NCI-H69 (cell line): ENCODE measurements around the gene DUSP5.
"Not testable (repeated sequence)": the region's sequence is repeated elsewhere in the genome, so short reads cannot be mapped to it uniquely, and the experiment has no call there.

ENCODE experiments used
- DNase-seq: peaks from one replicate; lab custom pipeline; 2025; lab: John Stamatoyannopoulos, UW

Gene DUSP5, protein sequence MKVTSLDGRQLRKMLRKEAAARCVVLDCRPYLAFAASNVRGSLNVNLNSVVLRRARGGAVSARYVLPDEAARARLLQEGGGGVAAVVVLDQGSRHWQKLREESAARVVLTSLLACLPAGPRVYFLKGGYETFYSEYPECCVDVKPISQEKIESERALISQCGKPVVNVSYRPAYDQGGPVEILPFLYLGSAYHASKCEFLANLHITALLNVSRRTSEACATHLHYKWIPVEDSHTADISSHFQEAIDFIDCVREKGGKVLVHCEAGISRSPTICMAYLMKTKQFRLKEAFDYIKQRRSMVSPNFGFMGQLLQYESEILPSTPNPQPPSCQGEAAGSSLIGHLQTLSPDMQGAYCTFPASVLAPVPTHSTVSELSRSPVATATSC

DNA sequence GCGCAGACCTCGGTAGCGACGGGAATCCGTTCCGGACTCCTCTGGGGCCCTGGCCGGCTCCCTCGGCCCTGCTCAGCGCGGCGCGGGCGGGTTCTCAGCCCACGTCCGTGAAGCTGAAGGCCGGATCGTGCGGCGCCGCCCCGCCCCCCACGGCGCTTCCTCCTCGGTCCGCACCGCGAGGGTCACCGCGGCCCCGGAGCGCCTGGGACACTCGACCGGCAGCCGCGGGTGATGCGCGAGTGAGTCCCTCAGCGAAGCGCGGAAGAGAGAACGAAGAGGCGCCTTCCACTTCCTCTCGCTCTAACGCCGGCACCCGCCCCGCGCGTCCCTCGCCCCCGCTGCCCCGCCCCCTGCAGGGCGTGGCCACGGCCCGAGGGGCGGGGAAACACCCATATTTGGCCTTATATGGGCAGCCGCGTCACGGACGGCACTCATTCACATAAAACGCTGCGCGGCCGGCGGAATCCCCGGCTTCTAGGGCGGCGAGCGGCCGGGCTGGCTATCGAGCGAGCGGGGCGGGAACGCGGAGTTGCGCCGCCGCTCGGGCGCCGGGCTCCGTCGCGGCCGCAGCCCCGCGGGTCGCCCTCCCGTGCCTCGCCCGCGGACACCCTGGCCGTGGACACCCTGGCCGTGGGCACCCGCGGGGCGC, at the start of gene DUSP5:
Gene DUSP5 (plus strand): TSS at position 470 of the 649 bp plus-strand sequence. CDS start 215 bp downstream, outside the sequence.
- peak; percentile 92 for DNase-seq

DNA sequence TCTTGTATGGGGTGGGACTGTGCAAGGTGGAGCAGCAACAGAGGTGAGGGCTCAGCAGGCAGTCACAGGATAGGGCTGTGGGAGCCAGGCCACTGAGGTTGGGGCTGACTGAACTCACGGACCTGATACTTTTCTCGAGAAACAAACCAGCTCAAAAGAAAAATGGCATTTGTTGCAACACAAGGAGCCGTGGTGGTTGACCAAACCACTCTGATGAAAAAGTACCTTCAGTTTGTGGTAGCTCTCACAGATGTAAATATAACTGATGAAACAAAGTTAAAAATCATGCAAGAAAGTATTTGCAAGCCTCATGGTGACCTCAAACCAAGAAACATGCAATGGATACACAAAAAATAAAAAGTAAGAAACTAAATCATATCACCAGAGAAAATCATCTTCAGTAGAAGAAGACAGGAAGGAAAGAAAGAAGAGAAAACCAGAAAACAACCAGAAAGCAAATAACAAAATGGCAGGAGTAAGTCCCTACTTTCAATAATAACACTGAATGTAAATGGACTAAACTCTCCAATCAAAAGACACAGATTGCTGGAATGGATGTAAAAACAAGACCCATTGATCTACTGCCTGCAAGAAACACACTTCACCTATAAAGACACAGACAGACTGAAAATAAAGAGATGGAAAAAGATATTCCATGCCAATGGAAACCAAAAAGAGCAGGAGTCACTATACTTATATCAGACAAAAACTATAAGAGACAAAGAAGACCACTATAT, 48.9 kb upstream of the DUSP5 start:
- DNase-seq, result no peak

DNA sequence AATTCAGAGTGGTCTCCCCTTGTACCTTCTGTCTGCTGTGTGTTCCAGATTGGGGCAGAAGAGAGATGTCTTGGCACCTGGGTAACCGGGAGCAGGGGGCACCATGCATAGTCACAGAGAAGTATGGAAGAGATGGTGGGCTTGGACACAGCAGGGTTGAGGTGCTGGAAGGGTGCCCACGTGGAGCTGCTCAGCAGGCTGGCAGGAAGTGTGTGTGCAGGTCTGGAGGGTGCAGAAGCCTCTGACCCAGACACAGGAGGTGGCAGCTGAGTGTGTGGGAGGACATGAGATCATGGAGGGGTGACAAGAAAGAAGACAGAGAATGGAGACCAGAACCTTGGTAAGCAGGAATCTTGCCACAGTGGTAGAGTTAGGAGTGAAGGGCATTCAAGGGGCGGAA, 42.3 kb upstream of the DUSP5 start:
- no peak for DNase-seq

DNA sequence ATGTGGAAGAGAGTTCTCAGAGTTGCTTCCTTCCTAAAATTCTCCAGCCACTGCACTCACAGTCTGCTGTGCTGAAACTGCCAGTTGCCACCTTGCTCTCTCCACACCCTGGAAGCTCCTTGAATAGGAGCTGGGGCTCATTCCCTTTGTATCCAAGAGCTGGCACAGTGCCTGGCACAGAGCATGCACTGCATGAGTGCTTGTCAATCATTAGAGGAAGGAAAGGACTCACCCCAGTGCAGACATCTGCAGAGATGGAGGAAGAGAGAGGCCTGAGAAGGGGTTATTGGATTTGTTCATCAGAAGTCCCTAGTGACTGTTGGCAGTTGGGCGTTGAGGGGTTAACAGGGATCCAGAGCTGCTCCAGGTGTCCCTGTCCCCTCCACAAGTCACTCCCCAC, 41.7 kb upstream of the DUSP5 start:
- peak; percentile 22 for DNase-seq

DNA sequence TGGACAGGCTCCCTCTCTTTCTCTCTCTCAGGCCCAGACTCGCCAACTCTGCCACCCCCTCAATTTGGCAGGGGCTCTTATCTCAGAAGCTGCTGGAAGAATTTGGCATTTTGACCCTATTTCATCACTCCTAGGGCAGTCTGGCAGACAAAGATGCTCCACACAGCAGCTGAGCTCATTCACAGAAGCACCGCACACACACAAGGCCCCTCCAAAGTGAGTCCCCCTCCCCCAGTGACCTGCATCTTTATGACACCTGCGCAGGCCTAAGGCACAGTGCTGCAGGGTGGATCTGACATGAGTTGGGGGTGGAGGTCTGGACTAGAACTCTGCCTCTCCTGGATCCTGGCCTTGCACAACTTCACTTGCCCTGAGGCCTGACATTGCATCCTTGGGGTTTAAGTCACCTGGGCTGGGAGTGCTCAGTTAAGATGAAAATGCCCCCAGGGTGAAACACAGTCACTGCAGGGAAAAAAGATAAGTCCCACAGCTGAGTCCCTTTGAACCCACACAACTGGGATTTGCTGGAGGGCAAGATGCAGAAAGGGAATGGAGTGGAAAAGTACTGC, 41.1 kb upstream of the DUSP5 start:
- DNase-seq, result peak; percentile 4

DNA sequence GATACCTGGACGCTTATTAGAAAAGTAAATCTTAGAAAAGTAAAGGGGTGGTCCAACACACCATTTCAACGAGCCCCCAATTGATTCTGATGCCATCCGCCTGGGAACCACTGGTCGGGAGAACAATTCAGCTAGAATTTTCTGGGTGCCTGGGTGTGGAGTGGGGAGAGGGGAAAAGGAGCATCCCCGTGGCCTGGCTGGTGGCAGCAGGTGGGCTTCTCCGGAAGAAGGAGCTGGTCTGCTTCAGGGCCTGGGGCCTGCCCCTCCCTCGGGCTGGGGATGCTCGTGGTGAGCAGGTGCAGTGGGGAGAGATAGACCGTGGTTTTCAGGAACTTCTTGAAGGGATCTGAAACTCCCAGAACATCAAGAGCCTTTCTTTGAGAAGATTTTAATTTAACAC, 39.9 kb upstream of the DUSP5 start:
- no peak for DNase-seq

DNA sequence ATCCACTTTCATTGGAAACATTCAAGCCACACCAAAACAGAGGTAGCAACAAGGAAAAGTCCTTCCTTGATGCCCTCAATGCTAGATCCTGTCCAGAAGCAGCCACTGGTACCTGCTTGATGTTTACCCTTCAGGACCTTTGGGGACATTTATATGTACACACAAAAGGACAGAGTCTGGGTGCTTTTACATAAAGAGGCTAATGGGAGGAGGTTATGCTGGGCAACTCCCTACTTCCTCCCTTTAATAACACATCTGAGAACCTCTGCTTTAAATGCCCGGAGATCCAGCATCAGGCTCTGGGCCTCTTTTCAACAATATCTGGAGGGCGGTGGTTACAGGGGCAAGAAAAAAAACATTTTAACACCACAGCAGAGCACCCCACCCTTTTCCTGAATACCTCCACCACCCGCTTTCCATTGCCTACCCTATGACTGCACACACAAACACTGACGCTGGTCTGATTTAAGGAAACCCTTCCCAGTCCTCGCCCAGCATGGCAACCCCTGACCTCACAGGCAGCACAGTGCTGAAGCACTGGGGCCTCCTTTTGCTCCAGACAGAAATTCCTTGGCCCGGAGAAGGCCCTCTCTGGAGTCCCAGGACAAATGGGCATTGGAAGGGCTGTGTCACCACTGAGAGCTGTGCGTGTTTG, 39.3 kb upstream of the DUSP5 start:
- no peak for DNase-seq

DNA sequence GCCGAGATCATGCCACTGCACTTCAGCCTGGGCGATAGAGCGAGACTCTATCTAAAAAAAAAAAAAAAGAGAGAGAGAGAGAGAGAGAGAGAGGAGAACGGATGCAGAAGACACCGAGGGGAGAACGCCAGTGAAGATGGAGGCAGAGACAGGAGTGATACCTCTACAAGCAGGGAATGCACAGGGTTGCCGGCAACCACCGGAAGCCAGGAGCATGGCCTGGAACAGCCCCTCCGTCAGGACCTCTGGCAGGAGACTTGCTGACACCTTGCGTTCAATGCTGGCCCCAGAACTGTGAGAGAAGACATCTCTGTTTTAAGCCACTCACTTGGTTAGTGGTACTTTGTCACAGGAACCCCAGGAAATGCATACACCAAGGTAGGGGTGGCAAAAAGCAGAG, 38.1 kb upstream of the DUSP5 start:
- no peak for DNase-seq

DNA sequence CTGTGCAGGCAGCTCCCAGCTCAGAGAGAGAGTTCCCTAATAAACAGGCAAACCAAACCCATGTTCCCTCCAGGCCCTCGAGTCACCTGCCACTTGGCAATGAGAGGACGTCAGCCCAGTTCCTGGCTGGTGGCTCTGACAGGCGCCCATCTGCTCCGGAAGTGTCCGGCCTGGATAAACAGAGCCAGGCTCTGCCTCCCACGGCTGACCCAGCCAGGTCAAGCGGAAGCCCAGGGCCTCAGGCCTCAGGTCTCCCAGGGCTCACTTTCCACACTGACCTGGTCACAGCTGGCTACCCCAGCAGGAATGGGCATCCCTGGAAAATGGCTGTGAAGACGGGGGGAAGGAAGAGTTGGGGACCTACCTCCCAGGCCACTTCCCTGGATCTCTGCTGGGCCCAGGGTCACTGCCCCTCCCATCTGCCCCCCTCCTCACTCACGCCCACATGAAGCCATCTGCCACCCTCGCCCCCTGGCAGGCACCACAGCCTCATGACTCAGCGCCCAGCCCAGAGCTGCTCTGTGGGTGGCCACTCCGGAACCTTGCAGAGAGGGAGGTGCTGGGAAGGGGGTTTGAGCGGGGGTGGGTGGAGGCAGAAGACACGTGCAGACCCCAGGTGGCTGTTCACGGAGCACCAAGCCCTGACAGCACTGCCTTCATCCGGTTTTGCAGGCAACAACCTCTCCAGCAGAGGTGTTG, 37.4 kb upstream of the DUSP5 start:
- peak; percentile 79 for DNase-seq

DNA sequence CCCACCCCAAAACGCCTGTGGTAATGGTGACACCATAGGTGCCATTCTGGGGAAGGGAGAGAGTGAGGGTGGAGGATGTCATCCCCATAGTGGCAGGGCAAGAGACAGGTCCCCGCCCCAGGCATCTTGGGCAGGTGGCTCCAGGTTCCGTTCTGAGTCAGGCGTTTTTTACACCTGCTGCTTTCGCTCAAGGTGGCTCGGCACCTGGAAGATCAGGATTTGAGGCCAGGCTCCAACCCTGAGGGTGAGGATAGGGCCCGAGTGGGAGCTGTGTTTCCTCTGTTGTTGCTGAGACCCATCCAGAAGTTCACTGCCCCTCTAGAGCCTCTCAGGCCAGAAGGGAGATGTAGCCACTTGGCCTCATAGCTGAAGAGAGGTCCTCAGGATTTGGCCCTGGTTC, 36.6 kb upstream of the DUSP5 start:
- no peak for DNase-seq

DNA sequence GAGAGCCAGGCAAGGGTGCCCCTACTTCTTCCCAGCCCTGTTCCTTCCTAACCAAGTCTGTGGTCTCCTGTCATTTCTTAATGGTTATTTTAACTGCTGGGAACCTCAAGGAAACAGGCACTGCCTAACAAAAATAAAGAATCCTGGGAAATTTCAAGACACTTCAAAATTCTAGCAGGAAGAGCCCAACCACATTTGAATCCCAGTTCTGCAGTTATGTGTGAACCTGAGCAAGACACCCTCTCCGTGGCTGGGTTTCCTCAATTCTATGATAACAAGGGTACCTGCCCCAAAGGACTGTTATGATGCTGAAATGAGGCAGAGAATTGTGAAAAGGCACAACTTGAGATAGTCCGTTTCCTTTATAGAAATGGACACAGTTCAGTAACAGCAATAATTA, 36.2 kb upstream of the DUSP5 start:
- DNase-seq, result no peak

DNA sequence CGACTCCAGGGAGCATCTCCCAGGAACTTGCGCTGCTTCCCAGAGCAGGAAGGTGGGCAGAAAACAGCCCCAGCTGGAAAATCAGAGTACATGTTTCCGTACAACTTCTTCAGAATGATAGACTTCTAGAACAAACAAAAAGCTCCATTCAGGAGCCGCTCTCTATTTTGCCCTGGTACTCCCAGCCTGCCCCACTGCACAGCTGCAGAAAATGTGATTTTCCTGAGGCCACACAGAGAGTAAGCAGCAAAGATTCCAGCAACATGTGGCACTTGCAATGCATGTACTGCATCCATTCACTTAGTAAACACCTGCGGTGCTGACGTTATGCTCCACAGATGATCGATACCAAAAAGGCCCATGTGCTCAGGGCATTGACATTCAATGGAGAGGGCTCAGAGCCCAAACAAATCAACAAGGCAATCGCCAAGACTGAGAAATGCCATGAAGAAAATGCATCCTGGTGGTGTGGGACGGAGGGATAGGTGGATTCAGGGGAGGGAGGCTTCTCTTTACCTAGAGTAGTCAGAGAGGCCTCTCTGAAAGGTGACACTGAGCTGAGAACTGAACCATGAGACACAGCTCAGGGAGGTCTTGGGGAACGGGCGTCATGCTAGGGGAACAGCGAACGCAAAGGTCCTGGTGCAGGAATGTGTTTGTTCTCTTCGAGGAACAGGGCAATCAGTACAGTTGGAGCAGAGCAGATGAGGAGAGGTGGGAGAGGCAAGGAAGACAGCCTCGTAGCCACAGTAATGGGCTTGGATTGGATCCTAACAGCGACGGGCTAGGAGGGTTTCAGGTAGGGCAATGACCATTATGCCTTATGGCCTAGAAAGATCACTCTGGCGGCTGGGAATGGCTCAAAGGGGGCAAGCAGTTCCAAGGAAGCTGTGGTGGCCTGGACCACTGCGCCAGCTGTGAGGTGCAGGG, 35.3 kb upstream of the DUSP5 start:
- DNase-seq, result no peak

DNA sequence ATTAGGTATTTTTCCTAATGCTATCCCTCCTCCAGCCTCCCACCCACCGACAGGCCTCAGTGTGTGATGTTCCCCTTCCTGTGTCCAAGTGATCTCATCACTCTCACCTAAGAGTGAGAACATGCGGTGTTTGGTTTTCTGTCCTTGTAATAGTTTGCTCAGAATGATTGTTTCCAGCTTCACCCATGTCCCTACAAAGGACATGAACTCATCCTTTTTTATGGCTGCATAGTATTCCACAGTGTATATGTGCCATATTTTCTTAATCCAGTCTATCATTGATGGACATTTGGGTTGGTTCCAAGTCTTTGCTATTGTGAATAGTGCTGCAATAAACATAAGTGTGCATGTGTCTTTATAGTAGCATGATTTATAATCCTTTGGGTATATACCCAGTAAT, 29.4 kb upstream of the DUSP5 start:
- not testable (repeated sequence) for DNase-seq

DNA sequence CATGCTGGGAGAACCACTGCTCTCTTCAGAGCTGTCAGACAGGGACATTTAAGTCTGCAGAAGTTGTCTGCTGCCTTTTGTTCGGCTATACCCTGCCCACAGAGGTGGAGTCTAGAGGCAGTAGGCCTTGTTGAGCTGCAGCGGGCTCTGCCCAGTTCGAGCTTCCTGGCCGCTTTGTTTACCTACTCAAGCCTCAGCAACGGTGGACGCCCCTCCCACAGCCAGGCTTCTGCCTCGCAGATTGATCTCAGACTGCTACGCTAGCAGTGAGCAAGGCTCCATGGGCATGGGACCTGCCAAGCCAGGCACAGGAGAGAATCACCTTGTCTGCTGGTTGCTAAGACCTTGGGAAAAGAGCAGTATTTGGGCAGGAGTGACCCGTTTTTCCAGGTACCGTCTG, 27.2 kb upstream of the DUSP5 start:
- DNase-seq, result not testable (repeated sequence)

DNA sequence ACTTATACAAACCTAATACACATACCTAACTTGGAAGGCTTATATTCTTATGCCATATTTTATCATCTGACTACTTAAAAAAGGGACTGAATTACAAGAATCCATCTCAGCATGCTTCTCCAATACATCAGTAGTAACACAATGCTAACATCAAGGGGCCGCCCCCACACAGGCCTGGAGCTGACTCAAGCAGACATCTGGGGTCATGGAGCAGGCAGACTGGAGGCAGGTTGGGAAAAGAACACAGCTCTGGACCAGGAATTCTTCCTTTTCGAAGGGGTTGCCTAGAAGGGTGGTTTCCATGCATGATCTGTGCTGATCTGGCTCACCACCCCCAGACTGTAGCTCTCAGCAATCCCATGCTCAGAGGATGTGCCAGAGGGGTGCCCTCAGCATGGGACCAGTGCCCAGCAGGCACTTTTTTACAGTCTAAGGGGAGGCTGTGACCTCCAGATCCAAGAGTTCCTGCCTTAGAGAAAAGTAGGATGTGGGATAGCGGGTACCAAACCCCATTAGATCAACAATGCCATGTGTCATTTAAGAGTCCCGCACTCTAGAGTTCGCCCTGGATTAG, 26.1 kb upstream of the DUSP5 start:
- DNase-seq, result no peak

DNA sequence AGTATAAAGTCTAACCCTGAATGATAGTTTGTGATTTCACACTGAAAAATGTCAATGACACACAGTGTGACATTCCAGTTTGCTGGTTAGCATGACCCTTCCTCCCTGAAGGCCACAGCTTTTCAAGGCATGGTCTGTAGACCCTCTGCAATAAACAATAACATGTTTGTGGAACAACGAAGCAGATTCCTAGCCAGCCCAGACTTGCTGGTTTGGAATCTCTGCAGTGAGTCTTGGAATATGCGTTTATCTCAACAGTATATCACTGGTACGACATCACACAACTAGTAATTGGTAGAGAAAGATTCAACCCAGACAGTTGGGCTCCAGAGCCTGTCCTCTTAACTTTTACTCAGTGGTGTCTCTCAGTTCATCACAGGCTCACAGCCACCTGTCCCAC, 23.7 kb upstream of the DUSP5 start:
- no peak for DNase-seq

DNA sequence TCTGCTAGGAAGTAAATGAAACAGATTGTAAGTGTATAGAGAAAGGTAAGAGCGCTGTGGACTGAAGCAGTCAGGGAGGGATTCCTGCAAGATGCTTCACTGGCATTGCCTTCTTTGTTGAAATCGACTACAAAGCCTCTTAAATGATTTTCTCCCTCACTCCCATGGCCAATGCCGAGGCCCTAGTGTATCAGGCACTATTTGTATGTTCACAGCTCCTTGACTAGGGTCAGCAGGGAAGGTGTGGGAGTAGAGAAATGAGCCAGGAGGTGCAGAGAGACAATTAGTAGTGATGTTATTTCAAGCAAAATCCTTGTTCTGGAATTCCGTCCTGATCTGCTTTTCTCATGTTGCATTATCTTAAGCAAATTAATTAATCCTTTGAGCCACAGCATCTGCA, 22.9 kb upstream of the DUSP5 start:
- DNase-seq, result no peak

DNA sequence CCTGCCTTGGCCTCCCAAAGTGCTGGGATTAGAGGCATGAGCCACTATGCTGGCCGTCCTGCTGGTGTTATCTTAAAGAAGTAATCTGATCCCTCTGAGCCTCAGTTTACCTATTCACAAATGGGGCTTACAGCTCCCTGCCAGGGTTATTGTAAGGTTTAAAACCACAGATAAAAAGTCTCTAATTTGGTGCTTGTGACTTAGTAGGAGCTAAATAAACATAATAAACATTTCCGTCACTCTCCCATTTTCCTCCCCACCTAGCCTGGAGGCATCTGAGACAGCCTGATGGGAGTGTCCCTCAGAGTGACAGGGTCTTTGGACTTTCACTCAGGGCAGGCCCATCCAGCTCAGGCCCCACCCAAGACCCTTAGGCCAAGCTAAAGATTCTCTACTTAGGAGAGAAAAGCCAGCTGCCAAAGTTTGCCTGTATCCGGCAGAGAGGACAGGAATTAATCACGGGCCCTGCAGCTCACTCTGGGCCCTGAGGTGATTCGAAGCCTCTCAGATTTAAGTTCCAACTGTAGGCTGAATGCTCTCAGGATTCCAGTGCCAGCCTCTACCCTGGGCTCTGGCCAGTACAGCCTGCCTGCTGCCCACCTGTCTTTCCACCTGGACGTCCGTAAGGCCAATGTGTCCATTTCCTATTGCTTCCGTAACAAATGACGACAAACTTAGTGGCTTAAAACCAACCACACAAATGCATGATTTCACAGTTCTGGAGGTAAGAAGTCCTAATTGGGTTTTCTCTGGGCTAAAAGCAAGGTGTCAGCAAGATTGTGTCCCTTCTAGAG, 21.8 kb upstream of the DUSP5 start:
- no peak for DNase-seq

DNA sequence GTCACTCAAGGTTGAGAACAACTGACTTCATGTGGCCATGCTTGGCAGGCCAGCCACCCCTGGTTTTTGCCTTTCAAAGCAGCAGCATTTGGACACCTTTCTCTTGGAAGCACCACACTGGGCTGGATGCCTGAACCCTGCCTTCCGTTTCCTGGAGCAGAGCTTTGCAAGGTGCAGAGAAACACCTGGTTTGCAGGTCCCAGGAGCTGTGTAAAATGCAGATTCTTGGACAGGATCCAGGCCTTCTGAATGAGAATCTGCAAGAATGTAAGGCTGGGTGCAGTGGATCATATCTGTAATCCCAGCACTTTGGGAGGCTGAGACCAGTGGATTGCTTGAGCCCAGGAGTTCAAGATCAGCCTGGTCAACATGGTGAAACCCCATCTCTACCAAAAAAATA, 18.0 kb upstream of the DUSP5 start:
- DNase-seq, result peak; percentile 11
